ENCODE data around the gene KCNH3. TPM values are rescaled to one million over a fixed set of nuclear protein-coding genes. Genes with fewer than 3 reads are reported as not detected.

Gene KCNH3
- total and polyA plus RNA-seq, 2 donors (not counting 3 experiments of a cell fraction or from before 2014, with no cell fraction given) = 0.13 to 0.14 TPM

- BruUV-seq (replicated peaks) = no TSS peak
These were observed 18.5 kb downstream of the KCNH3 start for GRCh38 chr12:49557187-49557916.

More at GRCh38 chr12:49557187-49557916, 18.5 kb downstream of the KCNH3 start:
- DNase-seq (ENCODE audit: low read depth, low spot score) (no peak), FAIRE-seq (no peak)
- Histone ChIP-seq H2AFZ (ENCODE audit: low read depth, low read length) (no peak overlapping the region), H3K9ac (replicated peaks; ENCODE audit: extremely low read depth, insufficient read depth, low read length) (no peak overlapping the region), H3K9me3 (replicated peaks; ENCODE audit: control insufficient read depth, insufficient read depth, low read length) (no peaks in the 10 kb centered on the region), H4K20me1 (replicated peaks; ENCODE audit: control insufficient read depth, extremely low read depth, insufficient read depth, low read length) (no peaks in the 10 kb centered on the region), H3K27ac (ENCODE audit: insufficient read depth, low read depth, low read length) (no peak overlapping the region), H3K9me1 (replicated peaks; ENCODE audit: control insufficient read depth, extremely low read depth, insufficient read depth, low read length) (no peaks in the 10 kb centered on the region), H3K4me3 (replicated peaks in 1 of 3; ENCODE audit: insufficient read depth in 1 of 3, low read depth in 1 of 3, low read length in 3 of 3) (no peak overlapping the region), H3K36me3 (ENCODE audit: control insufficient read depth in 2 of 2, extremely low read depth in 1 of 2, insufficient read depth in 2 of 2, low read length in 2 of 2) (peaks cover 4 to 35% of the 10 kb centered on the region in 2 experiments), H3K79me2 (ENCODE audit: control insufficient read depth, insufficient read depth, low read length) (no peaks in the 10 kb centered on the region), H3K27me3 (ENCODE audit: control insufficient read depth in 2 of 2, insufficient read depth in 2 of 2, low read length in 2 of 2) (no peaks in the 10 kb centered on the region), H3K4me2 (ENCODE audit: insufficient read depth, low read length) (no peak overlapping the region), H3K4me1 (ENCODE audit: control insufficient read depth, extremely low read depth, insufficient read depth, low read length) (no peaks in the 10 kb centered on the region)
- dilution Hi-C loops (cut with MboI; ENCODE audit: extremely low pct_ligation_motif_present, low sequenced_read_pairs) = no loop called here
- intact Hi-C loops (cut with micrococcal nuclease) = no loop called here
- ChIA-PET POLR2A (no interaction called here), CTCF (interaction anchor here (1.3 to 3.2 kb wide), 4 partner anchors 8 to 226 kb away, joined by 4 to 29 read pairs (median 6); no protein-coding TSS in a partner anchor)
- TF ChIP-seq MYC (IDR thresholded peaks at IDR 0.05; ENCODE audit: low read depth, low read length) = no peak
- no peak for TF ChIP-seq GATA2 (IDR thresholded peaks at IDR 0.05; ENCODE audit: insufficient read depth, insufficient read length, low read depth, low read length)
- no peak for TF ChIP-seq CTCF (IDR thresholded peaks at IDR 0.05; ENCODE audit: extremely low read depth in 1 of 2, insufficient read depth in 1 of 2, low read depth in 1 of 2, low read length in 2 of 2)
- TF ChIP-seq JUN (IDR thresholded peaks at IDR 0.05; ENCODE audit: borderline replicate concordance, insufficient read depth, insufficient read length, low read depth) = no peak
- no peak for TF ChIP-seq POLR2A (IDR thresholded peaks at IDR 0.05; ENCODE audit: low read depth, low read length)
- no peak for TF ChIP-seq EZH2 (IDR thresholded peaks at IDR 0.05; ENCODE audit: borderline replicate concordance, low read depth, low read length, severe bottlenecking)
- TF ChIP-seq FOS (IDR thresholded peaks at IDR 0.05; ENCODE audit: borderline replicate concordance, insufficient read depth, low read length) = no peak
- no peak for TF ChIP-seq POLR2AphosphoS5 (IDR thresholded peaks at IDR 0.05; ENCODE audit: insufficient read depth, low read depth, low read length)
- TF ChIP-seq MAX (IDR thresholded peaks at IDR 0.05; ENCODE audit: insufficient read depth, insufficient read length) = no peak

All from endothelial cell of umbilical vein (primary cell).